Natural killer cell (primary cell): Measurements from ENCODE around the gene PIM1. TPM values are rescaled to one million over a fixed set of nuclear protein-coding genes. Genes with fewer than 3 reads are reported as not detected.
A peak's percentile ranks its signal among the peaks of the same experiment; 100 is the strongest.

ENCODE experiments used
- ATAC-seq, 3 donors: fragments of 150-1000 bp in 2 of 3; fragments of 200-7000 bp in 1 of 3; cut with Tn5 transposase; 1 replicate in 1 of 3; 2 replicates in 2 of 3; pipeline ENCODE4 v1.10.0; 2021; ENCODE audit warnings: mild to moderate bottlenecking in 2 of 3, moderate library complexity in 2 of 3
- DNase-seq, 2 donors: peaks; one replicate each; pipeline versions ENCODE4 v3.0.0 to v3.0.0-alpha.2; 2013 to 2021; ENCODE audit warnings: mixed read lengths in 1 of 2
- H3K27ac ChIP-seq: one replicate; pipeline ENCODE4 v1.5.1; 2013; ENCODE audit warnings: mild to moderate bottlenecking, low read length
- H3K27me3 ChIP-seq: one replicate; pipeline ENCODE4 v1.6.1; 2013; ENCODE audit warnings: low read length; ENCODE audit not compliant: control insufficient read depth, insufficient read depth
- H3K36me3 ChIP-seq: one replicate; pipeline ENCODE4 v1.6.1; 2013; ENCODE audit warnings: low read length; ENCODE audit not compliant: control insufficient read depth, insufficient read depth
- H3K4me1 ChIP-seq: one replicate; pipeline ENCODE4 v1.6.1; 2013; ENCODE audit warnings: low read length; ENCODE audit not compliant: control insufficient read depth, insufficient read depth
- H3K4me3 ChIP-seq: one replicate; pipeline ENCODE4 v1.5.1; 2013; ENCODE audit warnings: low read length
- H3K9me3 ChIP-seq: one replicate; pipeline ENCODE4 v1.6.1; 2013; ENCODE audit warnings: low read length; ENCODE audit not compliant: control insufficient read depth, insufficient read depth
- H3K27ac Mint-ChIP-seq, 2 donors: one replicate each; pipeline ENCODE4 v1.8.0; 2022; ENCODE audit warnings: mild to moderate bottlenecking in 2 of 2, mixed read lengths in 2 of 2, moderate library complexity in 1 of 2
- H3K27me3 Mint-ChIP-seq, 2 donors: one replicate each; pipeline ENCODE4 v1.8.0; 2022; ENCODE audit warnings: low read depth in 2 of 2, mixed read lengths in 2 of 2
- H3K36me3 Mint-ChIP-seq: one replicate; pipeline ENCODE4 v1.8.0; 2022; ENCODE audit warnings: mixed read lengths
- H3K4me1 Mint-ChIP-seq, 2 donors: one replicate each; pipeline ENCODE4 v1.8.0; 2022; ENCODE audit warnings: mixed read lengths in 2 of 2
- H3K4me3 Mint-ChIP-seq: one replicate; pipeline ENCODE4 v1.8.0; 2022; ENCODE audit warnings: mild to moderate bottlenecking, moderate library complexity, mixed read lengths
- H3K9me3 Mint-ChIP-seq, 2 donors: one replicate each; pipeline ENCODE4 v1.8.0; 2022; ENCODE audit warnings: mixed read lengths in 2 of 2
- WGBS: methylation state at CpG from one replicate; pipeline ENCODE4 v1.1.7; 2013; ENCODE audit warnings: missing lambda C conversion rate; ENCODE audit not compliant: insufficient coverage; 5-methylcytosine and 5-hydroxymethylcytosine counted together
- intact Hi-C: fragments of 100-400 bp; cut with micrococcal nuclease; formaldehyde crosslinking; loops from one replicate; pipeline ENCODE4 v1.14.2; 2022
- total RNA-seq, 4 donors: library from RNA; stranded (reverse); fragments of 120-200 nt in 1 of 4; gene quantifications; one replicate each; pipeline versions ENCODE4 v1.2.3 to v1.2.4, GENCODE V29; 2013 to 2022
- TF ChIP-seq, protein P1 (sequence below): fragments of 200-600 bp; IDR thresholded peaks from one replicate; pipeline ENCODE4 v1.8.0; 2022; ENCODE audit warnings: antibody characterized with exemption

Gene PIM1
- total RNA-seq, 3 donors from 2014 or later (not counting 1 experiment from before 2014, with no cell fraction given), result 188 to 242 (median 215) TPM

DNA sequence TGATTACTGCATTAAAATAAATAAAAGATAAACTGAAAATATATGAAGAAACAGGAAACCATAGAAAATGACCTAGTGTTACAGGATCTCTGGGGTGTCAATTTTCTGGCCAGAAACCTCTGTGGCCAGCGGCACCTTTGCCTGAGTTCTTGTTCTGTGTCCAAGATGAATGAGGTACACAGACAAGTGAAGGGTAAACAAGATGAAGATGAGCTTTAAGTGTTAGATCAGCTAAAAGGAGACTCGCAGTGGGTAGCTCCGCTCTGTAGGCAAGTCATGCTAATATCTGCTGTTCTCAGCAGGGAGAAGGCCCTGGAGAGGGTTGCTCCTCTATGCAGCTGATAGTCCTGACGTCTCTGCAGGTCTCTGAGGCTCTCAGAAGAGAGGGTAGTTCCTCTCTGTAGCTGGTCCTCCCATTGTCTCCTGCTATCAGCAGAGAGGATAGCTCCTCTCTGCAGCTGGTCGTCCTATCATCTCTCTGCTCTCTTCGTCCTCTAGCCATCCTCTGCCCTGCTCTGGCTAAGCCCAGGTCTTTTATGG is 51.7 kb downstream of the PIM1 start:
- H3K27ac ChIP-seq, result peak overlapping the region; percentile 10
- Mint-ChIP-seq H3K27ac (peak overlapping the region in 1 of 2 donors; percentile 81), H3K9me3 (no peaks in the 10 kb centered on the region), H3K4me3 (peak overlapping the region; percentile 84), H3K36me3 (no peaks in the 10 kb centered on the region), H3K27me3 (no peaks in the 10 kb centered on the region), H3K4me1 (peaks cover 14% of the 10 kb centered on the region in 2 donors)
- H3K4me1 ChIP-seq, result peaks cover 16% of the 10 kb centered on the region
- H3K36me3 ChIP-seq, result no peaks in the 10 kb centered on the region
- no peaks in the 10 kb centered on the region for H3K27me3 ChIP-seq
- TF ChIP-seq, protein P1, sequence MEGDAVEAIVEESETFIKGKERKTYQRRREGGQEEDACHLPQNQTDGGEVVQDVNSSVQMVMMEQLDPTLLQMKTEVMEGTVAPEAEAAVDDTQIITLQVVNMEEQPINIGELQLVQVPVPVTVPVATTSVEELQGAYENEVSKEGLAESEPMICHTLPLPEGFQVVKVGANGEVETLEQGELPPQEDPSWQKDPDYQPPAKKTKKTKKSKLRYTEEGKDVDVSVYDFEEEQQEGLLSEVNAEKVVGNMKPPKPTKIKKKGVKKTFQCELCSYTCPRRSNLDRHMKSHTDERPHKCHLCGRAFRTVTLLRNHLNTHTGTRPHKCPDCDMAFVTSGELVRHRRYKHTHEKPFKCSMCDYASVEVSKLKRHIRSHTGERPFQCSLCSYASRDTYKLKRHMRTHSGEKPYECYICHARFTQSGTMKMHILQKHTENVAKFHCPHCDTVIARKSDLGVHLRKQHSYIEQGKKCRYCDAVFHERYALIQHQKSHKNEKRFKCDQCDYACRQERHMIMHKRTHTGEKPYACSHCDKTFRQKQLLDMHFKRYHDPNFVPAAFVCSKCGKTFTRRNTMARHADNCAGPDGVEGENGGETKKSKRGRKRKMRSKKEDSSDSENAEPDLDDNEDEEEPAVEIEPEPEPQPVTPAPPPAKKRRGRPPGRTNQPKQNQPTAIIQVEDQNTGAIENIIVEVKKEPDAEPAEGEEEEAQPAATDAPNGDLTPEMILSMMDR, result no peak
- intact Hi-C loops, result no loop called here
- ATAC-seq, result peak in 1 of 3 donors; percentile 12
- H3K9me3 ChIP-seq, result no peaks in the 10 kb centered on the region
- peak overlapping the region; percentile 85 for H3K4me3 ChIP-seq
- no peak for DNase-seq
- 46% methylated on average over 6 of the region's 6 CpGs for WGBS

DNA sequence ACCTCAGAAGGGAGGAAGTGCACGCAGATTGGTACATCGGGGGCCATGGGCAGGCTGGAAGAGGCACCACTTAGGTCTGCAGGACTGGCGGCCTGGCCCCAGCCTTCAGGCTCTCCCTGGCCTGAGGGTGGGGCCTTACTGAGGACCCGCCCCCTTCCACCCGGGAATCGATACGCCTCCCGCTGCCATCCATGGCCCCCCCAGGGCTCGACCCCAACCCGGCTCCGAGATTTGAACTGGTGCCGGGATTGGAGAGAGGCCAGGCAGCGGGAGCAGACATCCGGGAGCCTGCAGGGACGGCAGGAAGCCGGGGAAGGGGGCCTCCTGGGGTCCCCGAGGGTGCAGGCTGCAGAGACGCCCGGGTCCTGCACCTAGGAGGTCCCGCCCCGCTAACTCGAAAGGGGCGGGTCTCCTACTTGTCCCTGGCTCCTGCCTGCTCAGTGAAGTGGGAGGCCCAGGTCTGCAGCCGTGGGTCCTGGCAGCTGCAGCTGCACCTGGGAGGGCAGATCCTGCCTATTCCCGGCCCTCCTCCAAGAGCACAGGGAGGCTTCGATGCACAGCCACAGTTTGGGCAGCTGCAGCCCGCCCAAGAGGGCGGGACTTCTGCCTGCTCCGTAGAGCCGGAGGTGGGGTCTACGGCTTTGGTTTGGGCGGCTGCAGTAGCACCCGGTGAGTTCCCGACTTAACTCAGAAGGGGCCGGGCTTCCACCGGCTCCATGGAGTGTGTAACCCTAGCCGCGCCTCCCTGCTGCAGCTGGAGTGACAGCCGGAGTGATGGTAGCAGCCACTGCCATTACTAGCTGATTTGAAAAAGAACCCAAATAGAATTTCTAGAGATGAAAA is 52.4 kb downstream of the PIM1 start:
- peak overlapping the region; percentile 76 to 81 for H3K27ac Mint-ChIP-seq
- no peaks in the 10 kb centered on the region for H3K27me3 Mint-ChIP-seq
- H3K36me3 Mint-ChIP-seq, result no peaks in the 10 kb centered on the region
- Histone ChIP-seq H3K4me1 (peaks cover 16% of the 10 kb centered on the region), H3K4me3 (peak overlapping the region; percentile 85), H3K9me3 (no peaks in the 10 kb centered on the region), H3K27me3 (no peaks in the 10 kb centered on the region), H3K36me3 (no peaks in the 10 kb centered on the region), H3K27ac (peak overlapping the region; percentile 28)
- intact Hi-C loops, result no loop called here
- no peaks in the 10 kb centered on the region for H3K9me3 Mint-ChIP-seq
- under 1% methylated on average over 39 of the region's 39 CpGs for WGBS
- peak overlapping the region; percentile 84 for H3K4me3 Mint-ChIP-seq
- peaks cover 14% of the 10 kb centered on the region in 2 donors for H3K4me1 Mint-ChIP-seq
- ATAC-seq (peak; percentile 88 to 92 (median 90)), DNase-seq (peak; percentile 41 to 80)
- TF ChIP-seq, protein P1, result no peak

GRCh38 chr6:37222992-37223391 is 53.0 kb downstream of the PIM1 start:
- H3K4me3 ChIP-seq, result peak overlapping the region; percentile 85
- no peaks in the 10 kb centered on the region for H3K9me3 ChIP-seq
- H3K4me3 Mint-ChIP-seq, result peak overlapping the region; percentile 84
- H3K4me1 Mint-ChIP-seq, result peaks cover 14% of the 10 kb centered on the region in 2 donors
- TF ChIP-seq, protein P1, result no peak
- peaks cover 16% of the 10 kb centered on the region for H3K4me1 ChIP-seq
- no peaks in the 10 kb centered on the region for H3K36me3 ChIP-seq
- H3K27ac ChIP-seq, result peak overlapping the region; percentile 28
- H3K27me3 Mint-ChIP-seq, result no peaks in the 10 kb centered on the region
- H3K9me3 Mint-ChIP-seq, result no peaks in the 10 kb centered on the region
- no peaks in the 10 kb centered on the region for H3K27me3 ChIP-seq
- H3K27ac Mint-ChIP-seq, result peak overlapping the region; percentile 76 to 81
- ATAC-seq, result no peak
- no peak for DNase-seq
- no peaks in the 10 kb centered on the region for H3K36me3 Mint-ChIP-seq
- intact Hi-C loops, result no loop called here

Other genes with a start within 250 kb of the PIM1 start
- gene PI16, start 215.4 kb upstream of the PIM1 start, total RNA-seq, result 1 to 10 TPM in 2 of 3 donors, under 1 TPM in 1; 0.33 to 1.8 (median 1.1) TPM
- gene MTCH1, start 184.0 kb upstream of the PIM1 start, total RNA-seq, result 100 to 1,000 TPM; 158 to 180 (median 162) TPM
- gene FGD2, start 164.5 kb upstream of the PIM1 start, total RNA-seq, result 10 to 100 TPM in 2 of 3 donors, 1 to 10 TPM in 1; 6.3 to 22.3 (median 14.1) TPM
- gene TBC1D22B, start 87.6 kb downstream of the PIM1 start, total RNA-seq, result 10 to 100 TPM in 2 of 3 donors, 1 to 10 TPM in 1; 8.0 to 12.1 (median 12.0) TPM
- 1 to 10 TPM in 1 of 3 donors, under 1 TPM in 2; 0.75 to 2.1 (median 0.75) TPM for gene TMEM217, start 88.0 kb downstream of the PIM1 start, total RNA-seq
- 10 to 100 TPM; 11.4 to 18.2 (median 14.0) TPM for gene RNF8, start 183.8 kb downstream of the PIM1 start, total RNA-seq